Endodermal cell (in vitro differentiated cells): ENCODE data around the gene C2orf92. TPM values are rescaled to one million over a fixed set of nuclear protein-coding genes. Genes with fewer than 3 reads are reported as not detected.

Experiments used
- DNase-seq: peaks from one replicate; pipeline ENCODE4 v3.0.0-alpha.2; 2017
- H3K27ac ChIP-seq: 2 replicates; pipeline ENCODE4 v1.5.1; 2013; ENCODE audit warnings: mild to moderate bottlenecking, low read depth, low read length, moderate library complexity
- H3K27me3 ChIP-seq: 2 replicates; pipeline ENCODE4 v1.6.1; 2013; ENCODE audit warnings: mild to moderate bottlenecking, low read length, moderate library complexity; ENCODE audit not compliant: insufficient read depth, control insufficient read depth, poor library complexity, severe bottlenecking
- H3K36me3 ChIP-seq: 2 replicates; pipeline ENCODE4 v1.7.0; 2013; ENCODE audit warnings: mild to moderate bottlenecking, low read length, moderate library complexity; ENCODE audit not compliant: control insufficient read depth, insufficient read depth
- H3K4me1 ChIP-seq: one replicate; pipeline ENCODE4 v1.7.0; 2013; ENCODE audit warnings: low read length; ENCODE audit not compliant: control insufficient read depth, insufficient read depth
- H3K4me3 ChIP-seq: 2 replicates; pipeline ENCODE4 v1.5.1; 2013; ENCODE audit warnings: mild to moderate bottlenecking, low read length, moderate library complexity
- H3K9ac ChIP-seq: 2 replicates; pipeline ENCODE4 v1.6.1; 2013; ENCODE audit warnings: mild to moderate bottlenecking, low read length, moderate library complexity; ENCODE audit not compliant: poor library complexity, severe bottlenecking; ENCODE audit errors: extremely low read depth
- H3K9me3 ChIP-seq: 2 replicates; pipeline ENCODE4 v1.6.1; 2013; ENCODE audit warnings: mild to moderate bottlenecking, low read length, moderate library complexity; ENCODE audit not compliant: control insufficient read depth
- H3K27ac Mint-ChIP-seq: 2 replicates; pipeline ENCODE4 v1.8.0; 2020; ENCODE audit warnings: mixed read lengths
- H3K27me3 Mint-ChIP-seq: 2 replicates; pipeline ENCODE4 v1.8.0; 2021; ENCODE audit warnings: mild to moderate bottlenecking, mixed read lengths; ENCODE audit not compliant: insufficient read depth
- H3K36me3 Mint-ChIP-seq: 2 replicates; pipeline ENCODE4 v1.8.0; 2020; ENCODE audit warnings: low read depth, mixed read lengths
- H3K4me1 Mint-ChIP-seq: 2 replicates; pipeline ENCODE4 v1.8.0; 2020; ENCODE audit warnings: mixed read lengths
- H3K4me3 Mint-ChIP-seq: 2 replicates; pipeline ENCODE4 v1.8.0; 2020; ENCODE audit warnings: mild to moderate bottlenecking, moderate library complexity, mixed read lengths
- H3K9me3 Mint-ChIP-seq: 2 replicates; pipeline ENCODE4 v1.8.0; 2020; ENCODE audit warnings: mild to moderate bottlenecking, mixed read lengths
- WGBS, 2 experiments: methylation state at CpG; one replicate each; pipeline versions ENCODE4 v1.1.5 to v1.1.7; 2013; ENCODE audit warnings: missing lambda C conversion rate in 2 of 2, mixed read lengths in 1 of 2; ENCODE audit not compliant: insufficient coverage in 1 of 2, insufficient read length in 1 of 2; 5-methylcytosine and 5-hydroxymethylcytosine counted together
- total RNA-seq, 2 donors: library from RNA; stranded (reverse); fragmentation: NEBNext Ultra II Directional in 1 of 2; extraction: Animal tissue kit (Norgen Biotek cat#: 25700) in 1 of 2; gene quantifications; 2 replicates in 1 of 2; 3 replicates in 1 of 2; pipeline ENCODE4 v1.2.1, GENCODE V29; 2021
- TF ChIP-seq, protein P1 (sequence below): fragments of 200-600 bp; sonication (generic); conservative IDR thresholded peaks from 2 replicates; pipeline ENCODE4 v1.5.0; 2021; ENCODE audit warnings: antibody characterized with exemption, mild to moderate bottlenecking

C2orf92 gene
- total RNA-seq, 2 donors from 2014 or later, result 12.5 to 17.4 TPM

DNA sequence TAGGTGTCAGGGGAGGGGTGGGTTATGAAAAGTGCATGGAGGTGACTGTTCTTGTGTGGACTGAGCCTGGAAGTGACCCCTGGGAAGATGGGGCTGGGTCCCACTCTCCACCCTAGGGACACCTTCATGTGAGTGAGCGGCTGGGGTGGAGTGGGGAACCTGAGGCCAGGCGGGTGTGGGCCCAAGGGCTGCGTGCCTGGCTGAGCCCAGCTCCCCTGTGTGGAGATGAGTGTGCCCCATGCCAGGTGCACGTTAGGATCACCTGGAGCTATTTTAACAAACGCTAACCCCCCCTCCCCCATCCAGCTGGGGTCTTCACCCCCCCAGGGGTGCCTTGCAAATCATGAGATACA lies 70.4 kb downstream of the C2orf92 start:
- Mint-ChIP-seq H3K4me3 (no peak overlapping the region), H3K36me3 (peaks cover 16% of the 10 kb centered on the region)
- WGBS, 2 experiments, result 89 to 100% methylated on average over 1 to 5 of the region's 5 CpGs

DNA sequence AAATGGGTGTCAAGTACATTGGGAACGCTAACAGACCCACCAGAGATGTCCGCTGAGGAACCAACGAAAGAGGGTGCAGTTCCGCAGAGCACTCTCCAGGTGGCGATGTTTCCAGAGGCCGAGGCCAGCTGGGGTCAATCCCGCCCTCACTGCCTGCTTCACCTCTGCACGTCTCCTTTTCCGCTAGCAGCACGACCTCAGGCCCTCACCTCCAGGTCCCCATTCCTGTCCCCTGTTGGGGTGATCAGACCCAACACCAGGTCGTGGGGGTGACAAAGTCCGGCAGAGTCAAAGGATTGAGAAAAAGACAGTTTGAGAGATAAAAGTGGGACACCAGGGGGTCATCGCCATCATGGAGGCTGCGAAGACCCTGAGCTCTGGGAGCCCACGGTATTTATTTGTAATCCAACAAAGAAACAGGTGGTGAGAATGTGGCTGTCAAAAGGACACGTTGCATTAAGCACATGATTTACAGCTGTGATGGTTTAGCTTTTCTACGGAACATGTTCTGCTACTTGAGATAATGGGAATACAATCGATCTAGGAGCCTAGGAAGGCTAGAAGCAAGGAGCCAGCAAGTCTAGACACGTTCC lies 71.2 kb downstream of the C2orf92 start:
- H3K4me3 Mint-ChIP-seq, result no peak overlapping the region
- H3K9me3 ChIP-seq, result no peaks in the 10 kb centered on the region
- H3K9me3 Mint-ChIP-seq, result no peaks in the 10 kb centered on the region
- TF ChIP-seq, protein P1, sequence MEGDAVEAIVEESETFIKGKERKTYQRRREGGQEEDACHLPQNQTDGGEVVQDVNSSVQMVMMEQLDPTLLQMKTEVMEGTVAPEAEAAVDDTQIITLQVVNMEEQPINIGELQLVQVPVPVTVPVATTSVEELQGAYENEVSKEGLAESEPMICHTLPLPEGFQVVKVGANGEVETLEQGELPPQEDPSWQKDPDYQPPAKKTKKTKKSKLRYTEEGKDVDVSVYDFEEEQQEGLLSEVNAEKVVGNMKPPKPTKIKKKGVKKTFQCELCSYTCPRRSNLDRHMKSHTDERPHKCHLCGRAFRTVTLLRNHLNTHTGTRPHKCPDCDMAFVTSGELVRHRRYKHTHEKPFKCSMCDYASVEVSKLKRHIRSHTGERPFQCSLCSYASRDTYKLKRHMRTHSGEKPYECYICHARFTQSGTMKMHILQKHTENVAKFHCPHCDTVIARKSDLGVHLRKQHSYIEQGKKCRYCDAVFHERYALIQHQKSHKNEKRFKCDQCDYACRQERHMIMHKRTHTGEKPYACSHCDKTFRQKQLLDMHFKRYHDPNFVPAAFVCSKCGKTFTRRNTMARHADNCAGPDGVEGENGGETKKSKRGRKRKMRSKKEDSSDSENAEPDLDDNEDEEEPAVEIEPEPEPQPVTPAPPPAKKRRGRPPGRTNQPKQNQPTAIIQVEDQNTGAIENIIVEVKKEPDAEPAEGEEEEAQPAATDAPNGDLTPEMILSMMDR, result peak; percentile 91
- 58 to 73% methylated on average over 9 to 19 of the region's 19 CpGs for WGBS, 2 experiments
- H3K36me3 Mint-ChIP-seq, result peaks cover 16% of the 10 kb centered on the region
- peaks cover 6% of the 10 kb centered on the region for H3K36me3 ChIP-seq
- no peaks in the 10 kb centered on the region for H3K4me1 ChIP-seq
- no peak overlapping the region for H3K27ac ChIP-seq
- H3K27me3 Mint-ChIP-seq, result peaks cover 4% of the 10 kb centered on the region
- no peak overlapping the region for H3K9ac ChIP-seq
- H3K27ac Mint-ChIP-seq, result peak overlapping the region; percentile 17
- H3K4me3 ChIP-seq, result no peak overlapping the region
- DNase-seq, result peak; percentile 89
- no peaks in the 10 kb centered on the region for H3K27me3 ChIP-seq
- H3K4me1 Mint-ChIP-seq, result peaks cover 6% of the 10 kb centered on the region

More for the DNA sequence above, 70.4 kb downstream of the C2orf92 start:
- H3K36me3 ChIP-seq, result peaks cover 6% of the 10 kb centered on the region
- TF ChIP-seq, protein P1, result no peak
- H3K27ac Mint-ChIP-seq, result no peak overlapping the region
- peaks cover 6% of the 10 kb centered on the region for H3K4me1 Mint-ChIP-seq
- H3K4me1 ChIP-seq, result no peaks in the 10 kb centered on the region
- no peaks in the 10 kb centered on the region for H3K27me3 ChIP-seq
- H3K27ac ChIP-seq, result no peak overlapping the region
- no peak overlapping the region for H3K9ac ChIP-seq
- peaks cover 4% of the 10 kb centered on the region for H3K27me3 Mint-ChIP-seq
- H3K9me3 ChIP-seq, result no peaks in the 10 kb centered on the region
- no peaks in the 10 kb centered on the region for H3K9me3 Mint-ChIP-seq
- no peak overlapping the region for H3K4me3 ChIP-seq
- no peak for DNase-seq

DNA sequence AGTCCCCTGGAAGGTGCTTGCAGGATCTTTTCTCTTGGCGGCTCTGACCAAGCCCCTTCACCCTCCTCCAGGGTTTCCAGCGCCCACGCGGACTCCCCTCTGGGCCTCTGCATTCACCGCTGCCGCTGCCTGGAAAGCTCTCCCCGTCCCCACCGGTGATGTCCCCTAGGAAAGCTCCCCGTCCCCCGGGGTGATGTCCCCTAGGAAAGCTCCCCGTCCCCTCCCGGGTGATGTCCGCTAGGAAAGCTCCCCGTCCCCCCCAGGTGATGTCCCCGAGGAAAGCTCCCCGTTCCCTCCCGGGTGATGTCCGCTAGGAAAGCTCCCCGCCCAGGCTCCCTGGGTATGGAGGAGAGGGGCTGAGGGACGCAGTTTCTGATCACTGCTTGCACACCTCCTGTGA lies 71.7 kb downstream of the C2orf92 start:
- TF ChIP-seq, protein P1, result no peak
- Mint-ChIP-seq H3K27ac (no peak overlapping the region), H3K4me1 (peaks cover 6% of the 10 kb centered on the region), H3K36me3 (peaks cover 16% of the 10 kb centered on the region), H3K27me3 (peaks cover 4% of the 10 kb centered on the region), H3K9me3 (no peaks in the 10 kb centered on the region), H3K4me3 (no peak overlapping the region)
- no peaks in the 10 kb centered on the region for H3K9me3 ChIP-seq
- no peak overlapping the region for H3K27ac ChIP-seq
- H3K4me1 ChIP-seq, result no peaks in the 10 kb centered on the region
- no peak overlapping the region for H3K4me3 ChIP-seq
- no peak for DNase-seq
- H3K9ac ChIP-seq, result no peak overlapping the region
- WGBS, 2 experiments, result 83 to 94% methylated on average over 2 to 20 of the region's 20 CpGs
- peaks cover 6% of the 10 kb centered on the region for H3K36me3 ChIP-seq
- no peaks in the 10 kb centered on the region for H3K27me3 ChIP-seq
